Stimulated activated CD8-positive, alpha-beta memory T cell treated with anti-CD3 and anti-CD28 coated beads, Interleukin-15, amount 100 ng/mL, for 24 hours (primary cell): ENCODE data around the gene RNF208.

ENCODE experiments used
- DNase-seq: peaks from one replicate; pipeline ENCODE4 v3.0.0-alpha.2; 2020; ENCODE audit warnings: low read depth

Gene RNF208

GRCh38 chr9:137175345-137175961 lies 46.6 kb downstream of the RNF208 start:
- no peak for DNase-seq

- no peak for DNase-seq
These were observed 47.2 kb downstream of the RNF208 start for GRCh38 chr9:137174722-137175293.

- DNase-seq, result no peak
These were observed 48.0 kb downstream of the RNF208 start for GRCh38 chr9:137173796-137174664.

GRCh38 chr9:137172901-137173795 lies 48.9 kb downstream of the RNF208 start:
- no peak for DNase-seq

GRCh38 chr9:137171149-137171900 lies 50.7 kb downstream of the RNF208 start:
- DNase-seq, result no peak

GRCh38 chr9:137170486-137171148 lies 51.4 kb downstream of the RNF208 start:
- DNase-seq, result no peak
